Activated T-cell treated with anti-CD3 and anti-CD28 coated beads, Interleukin-2, amount 50 U/mL, for 48 hours (primary cell): ENCODE results near the gene ZNRF3.
"Not testable (repeated sequence)": the region's sequence is repeated elsewhere in the genome, so short reads cannot be mapped to it uniquely, and the experiment has no call there.

ENCODE experiments used
- DNase-seq, 2 experiments: peaks; one replicate each; pipeline ENCODE4 v3.0.0-alpha.2; 2020

The ZNRF3 gene

GRCh38 chr22:28884747-28885350 is 1.5 kb downstream of the ZNRF3 start:
- DNase-seq = no peak

DNA sequence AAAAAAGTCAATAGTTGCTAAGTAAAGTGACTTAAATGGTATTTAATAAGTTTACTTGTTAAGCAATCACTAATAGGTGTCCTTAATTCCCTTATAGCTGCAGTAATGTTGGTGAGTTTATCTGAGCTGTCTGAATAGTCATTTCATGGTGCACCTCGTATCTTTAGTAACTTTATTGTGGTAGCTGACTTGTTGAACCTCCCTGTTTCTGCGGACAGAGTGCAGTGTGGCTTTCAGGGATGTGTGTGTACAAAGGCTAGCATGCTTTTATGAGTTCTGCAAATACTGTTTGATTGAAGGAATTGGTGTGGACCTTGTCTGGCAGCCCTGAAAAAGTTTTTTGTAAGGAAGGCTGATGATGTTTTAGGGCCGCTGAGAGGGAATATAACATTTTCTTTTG is 2.6 kb downstream of the ZNRF3 start:
- DNase-seq = no peak

GRCh38 chr22:28886679-28887078 is 3.3 kb downstream of the ZNRF3 start:
- not testable (repeated sequence) for DNase-seq

DNA sequence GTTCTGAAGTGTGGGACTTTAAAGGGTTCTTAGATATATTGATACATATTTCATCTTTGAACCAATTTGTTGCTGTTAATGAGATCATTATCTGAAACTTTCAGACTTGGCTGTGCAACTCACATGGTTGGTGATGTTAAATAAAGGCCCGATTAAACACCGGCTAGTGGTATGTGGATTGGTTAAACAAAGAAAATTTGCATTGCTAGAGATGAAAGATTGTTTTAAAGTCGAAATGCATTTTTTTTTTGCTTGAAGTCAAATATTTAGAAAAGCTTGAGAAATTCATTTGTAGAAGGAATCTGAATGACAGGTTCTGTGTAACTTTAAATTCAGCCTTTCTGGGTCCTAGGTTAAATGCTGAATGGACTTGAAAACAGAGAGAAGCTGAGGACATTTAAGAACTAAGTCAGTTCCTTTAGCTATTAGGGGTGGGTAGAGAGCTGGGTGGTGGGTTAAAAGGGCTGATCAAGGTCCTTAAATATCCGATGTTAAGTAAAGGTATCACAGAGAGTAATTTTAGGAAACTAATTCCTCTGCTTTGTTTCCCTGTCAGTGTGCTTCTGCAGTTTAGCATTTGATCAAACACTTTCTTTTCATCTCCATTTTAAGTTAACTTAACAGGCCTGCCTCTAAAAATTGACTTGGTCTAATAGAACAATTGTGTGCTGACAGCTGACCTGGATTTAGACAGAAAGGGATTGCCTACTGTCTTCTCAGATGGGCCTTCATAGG is 4.5 kb downstream of the ZNRF3 start:
- DNase-seq = no peak

- DNase-seq = no peak
Observed at GRCh38 chr22:28889478-28890024, 6.2 kb downstream of the ZNRF3 start.

- no peak for DNase-seq
Observed at GRCh38 chr22:28891156-28891733, 7.9 kb downstream of the ZNRF3 start.

DNA sequence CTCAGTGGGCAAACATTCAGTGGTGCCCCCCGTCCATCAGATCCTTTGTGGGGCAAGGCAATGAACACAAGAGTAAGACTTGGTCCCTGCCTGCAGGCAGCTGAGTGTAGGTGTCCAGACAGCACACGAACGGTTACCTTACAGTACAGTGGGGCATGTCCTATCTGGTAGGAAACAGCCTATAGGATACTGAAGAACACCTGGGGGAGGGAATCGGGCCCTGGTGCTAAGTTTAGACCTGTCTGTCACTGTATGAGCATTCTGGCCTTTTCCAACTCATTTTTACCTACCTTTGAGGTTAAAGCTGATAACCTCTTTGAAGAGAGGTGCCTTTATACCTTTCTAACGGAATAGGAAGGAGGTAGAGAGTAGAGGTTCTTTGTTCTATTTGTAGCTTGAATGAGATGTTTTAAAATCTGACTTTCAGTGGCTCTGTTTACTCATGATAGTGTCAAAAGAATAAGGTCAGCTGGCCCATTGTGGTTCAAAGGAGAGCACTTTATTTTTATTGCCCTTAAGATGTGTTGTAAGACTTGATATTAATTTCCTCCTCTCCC is 8.9 kb downstream of the ZNRF3 start:
- DNase-seq = no peak

- DNase-seq = no peak
Observed at GRCh38 chr22:28893810-28894209, 10.4 kb downstream of the ZNRF3 start.

DNA sequence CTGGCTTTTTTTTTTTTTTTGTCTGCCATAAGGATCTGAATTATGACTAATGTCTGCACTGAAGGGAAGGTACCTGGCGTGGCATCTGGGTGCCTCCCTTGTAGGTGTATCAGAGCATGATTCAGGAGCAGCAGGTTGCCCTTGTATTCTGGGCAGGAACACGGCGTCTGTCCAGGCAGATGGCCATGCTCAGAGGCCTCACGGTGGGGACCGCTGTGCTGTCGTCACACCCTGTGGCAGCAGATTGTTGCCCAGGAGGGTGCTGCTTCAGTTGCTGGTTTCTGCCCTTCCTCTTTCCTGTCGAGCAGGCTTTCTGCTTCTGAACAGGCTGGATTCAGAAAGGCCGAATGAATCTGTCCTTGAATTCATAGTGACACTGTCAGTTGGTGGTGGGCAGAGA is 11.0 kb downstream of the ZNRF3 start:
- no peak for DNase-seq

DNA sequence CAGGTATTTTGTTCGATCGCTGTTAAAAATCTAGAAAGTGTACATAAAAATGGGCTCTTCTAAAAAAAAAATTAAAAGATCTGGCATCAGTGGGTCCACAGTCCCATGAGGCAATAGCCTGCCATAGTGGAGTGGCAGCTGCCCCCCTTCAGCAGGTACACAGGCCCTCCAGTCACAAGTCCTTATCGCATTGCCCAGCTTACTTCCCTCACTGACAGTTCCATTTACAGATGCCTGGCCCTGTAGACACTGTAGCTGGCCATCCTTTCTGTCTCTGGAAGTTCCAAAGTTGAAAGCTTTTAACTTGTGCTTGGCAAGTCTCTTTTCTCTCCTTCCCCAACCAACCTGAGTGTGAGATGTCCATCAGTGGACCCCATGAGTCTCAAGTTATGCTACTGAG is 11.4 kb downstream of the ZNRF3 start:
- DNase-seq = no peak

GRCh38 chr22:28896611-28897010 is 13.2 kb downstream of the ZNRF3 start:
- no peak for DNase-seq

DNA sequence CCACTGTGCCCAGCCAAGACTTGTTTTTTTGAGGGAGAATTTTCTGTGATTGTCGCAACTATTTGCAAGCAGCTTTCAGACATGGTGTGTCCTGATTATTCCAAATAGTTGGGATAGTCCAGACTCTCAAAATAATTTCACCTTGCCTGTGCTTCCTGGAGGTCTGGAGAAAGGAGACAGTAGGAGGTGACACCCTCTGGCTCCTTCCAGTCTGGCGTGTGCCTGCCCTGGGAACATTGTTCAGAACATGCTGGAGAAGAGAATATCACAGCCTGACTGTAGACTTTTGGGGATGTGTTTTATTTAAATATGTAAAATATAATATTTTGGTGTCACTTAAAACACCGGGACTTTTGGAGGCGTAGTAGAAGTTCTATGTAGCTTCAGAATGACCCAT is 14.9 kb downstream of the ZNRF3 start:
- DNase-seq = no peak

GRCh38 chr22:28899199-28899853 is 16.0 kb downstream of the ZNRF3 start:
- no peak for DNase-seq

DNA sequence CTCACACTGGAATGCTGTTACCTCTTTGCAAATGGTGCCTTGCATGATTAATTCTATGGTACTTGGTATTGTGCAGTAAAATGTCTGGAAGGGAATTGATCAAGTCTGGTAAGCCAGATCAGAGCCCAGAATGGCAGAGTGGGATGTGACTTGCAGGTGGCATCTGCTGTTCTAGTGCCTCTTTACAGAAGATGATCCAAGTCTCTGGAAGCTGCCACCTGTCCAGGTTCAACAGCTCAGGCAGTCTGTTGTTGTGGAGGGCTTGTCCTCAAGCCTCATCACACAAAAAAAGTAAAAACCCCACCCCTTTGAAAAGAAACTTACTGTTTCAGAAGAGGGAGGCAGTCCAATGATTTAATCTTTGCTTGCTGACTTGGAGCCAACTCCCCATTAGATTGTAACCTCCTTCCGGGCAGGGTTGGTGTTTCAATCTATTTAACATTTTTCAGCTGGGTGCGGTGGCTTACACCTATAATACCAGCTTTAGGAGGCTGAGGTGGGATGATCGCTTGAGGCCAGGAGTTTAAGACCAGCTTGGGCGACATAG is 17.1 kb downstream of the ZNRF3 start:
- no peak for DNase-seq

GRCh38 chr22:28902490-28902889 is 19.1 kb downstream of the ZNRF3 start:
- DNase-seq = no peak

- DNase-seq = no peak
Observed at GRCh38 chr22:28903080-28903479, 19.7 kb downstream of the ZNRF3 start.

- no peak for DNase-seq
Observed at GRCh38 chr22:28903729-28904128, 20.4 kb downstream of the ZNRF3 start.

DNA sequence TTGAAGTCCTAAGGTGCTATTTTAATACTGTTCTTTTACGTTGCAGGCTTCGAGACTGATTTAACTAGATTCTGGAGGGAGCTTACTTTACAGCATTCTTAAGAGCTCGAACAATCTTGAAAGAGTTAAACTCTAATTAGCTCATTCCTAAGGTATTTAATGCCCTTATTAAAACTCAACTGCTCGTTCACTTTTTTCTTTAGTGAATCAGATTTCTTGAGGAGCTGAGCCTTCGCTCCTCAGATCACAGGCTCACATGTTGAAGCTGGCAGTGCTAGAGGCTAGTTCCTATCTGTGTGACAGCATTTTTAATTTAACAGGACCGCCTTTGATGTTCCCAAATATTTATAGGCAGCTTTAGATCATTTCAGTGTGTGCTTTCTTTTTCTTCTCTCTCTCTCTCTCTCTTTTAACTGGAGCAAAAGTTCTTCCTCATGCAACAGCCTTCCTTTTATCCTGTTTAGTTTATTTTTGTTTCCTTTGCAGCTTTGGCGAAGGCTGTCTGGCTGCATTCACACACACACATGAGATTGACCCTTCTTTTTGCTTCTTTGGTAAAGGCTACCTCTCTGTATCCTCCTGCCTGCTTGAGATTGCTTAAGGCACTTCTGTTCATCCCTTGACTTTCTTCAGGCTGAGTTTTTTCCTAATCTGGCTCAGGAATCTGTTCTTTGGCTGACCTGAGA is 21.0 kb downstream of the ZNRF3 start:
- no peak for DNase-seq

DNA sequence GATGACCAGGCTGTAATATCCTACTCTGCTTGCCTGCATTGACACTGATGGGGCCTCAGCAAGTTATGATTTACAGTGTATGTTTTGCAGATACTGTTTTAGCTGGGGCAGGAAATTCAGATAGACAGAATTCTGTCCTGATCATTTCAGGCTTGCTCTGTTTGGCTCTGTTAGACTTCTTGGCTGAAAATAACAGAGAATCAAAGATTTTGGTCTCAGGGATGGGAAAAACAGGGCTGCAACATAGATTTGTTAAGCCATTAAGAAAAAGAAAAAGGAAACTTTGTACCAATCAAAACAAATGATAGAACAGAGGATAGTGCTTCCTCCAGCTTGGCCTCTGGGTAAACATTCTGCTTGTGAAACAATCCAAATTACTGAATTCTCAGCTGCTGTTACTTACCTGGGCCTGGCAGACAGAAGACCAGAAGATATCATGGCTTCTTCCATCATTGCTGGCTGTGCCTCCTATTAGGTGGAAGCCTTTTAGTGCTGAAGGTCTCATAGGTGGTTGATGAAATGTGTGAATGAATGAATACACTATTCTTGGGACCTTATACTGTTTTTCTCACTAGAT is 22.0 kb downstream of the ZNRF3 start:
- no peak for DNase-seq

DNA sequence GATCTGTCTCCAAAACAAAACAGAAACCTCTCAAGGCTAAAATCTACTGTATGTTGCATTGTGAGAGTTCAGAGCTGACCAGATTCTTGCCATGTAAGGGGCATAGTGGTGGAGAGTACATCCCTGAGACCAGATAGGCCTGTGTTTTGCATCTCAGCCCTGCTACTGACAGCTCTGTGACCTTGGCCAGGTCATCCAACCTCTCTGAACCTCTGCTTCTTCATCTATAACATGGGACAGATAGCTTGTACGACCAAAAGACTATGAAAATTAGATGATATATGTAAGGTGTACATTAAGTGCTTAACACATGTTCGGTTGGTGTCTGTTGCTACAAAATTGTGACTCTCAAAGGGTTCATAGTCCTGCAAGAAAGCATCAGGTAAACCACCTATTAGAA is 22.9 kb downstream of the ZNRF3 start:
- DNase-seq = no peak

DNA sequence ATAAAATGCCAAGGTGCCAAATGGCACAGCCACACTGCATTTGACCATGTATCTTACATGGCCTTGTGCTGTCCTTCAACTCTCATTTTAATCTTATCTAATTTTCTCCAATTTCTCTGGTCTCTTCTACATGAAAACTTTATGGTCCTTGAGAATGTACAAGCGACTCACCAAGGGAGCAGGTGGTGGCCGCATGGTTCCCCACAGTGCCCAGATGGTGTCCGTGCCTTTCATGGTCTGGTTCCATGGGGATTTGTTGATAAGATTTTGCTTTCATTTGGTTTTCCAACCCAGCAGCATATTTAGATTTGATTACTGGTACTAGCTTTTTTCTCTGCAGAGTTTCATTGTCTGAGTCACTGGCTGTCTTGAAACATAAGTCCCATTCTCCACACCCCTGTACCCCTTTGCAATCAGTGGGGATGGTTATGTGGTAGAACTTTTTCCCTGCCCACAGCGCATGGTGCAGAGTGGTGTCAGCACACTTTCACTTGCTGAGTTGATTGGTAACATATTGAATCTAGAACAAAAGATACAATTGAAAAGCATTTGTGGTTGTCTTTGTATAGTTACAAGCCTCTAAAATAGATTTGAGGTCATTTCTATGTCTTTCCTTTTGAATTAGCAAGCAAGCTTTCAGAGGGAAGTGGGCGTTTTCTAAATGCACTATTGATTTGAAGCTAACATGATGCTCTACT is 24.1 kb downstream of the ZNRF3 start:
- DNase-seq = peak; percentile 76 to 79
